Type B pancreatic cell (in vitro differentiated cells): ENCODE measurements around the gene FLCN. TPM values are rescaled to one million over a fixed set of nuclear protein-coding genes. Genes with fewer than 3 reads are reported as not detected.
A peak's percentile ranks its signal among the peaks of the same experiment; 100 is the strongest.
"Not testable (repeated sequence)": the region's sequence is repeated elsewhere in the genome, so short reads cannot be mapped to it uniquely, and the experiment has no call there.

Source experiments
- DNase-seq: peaks from one replicate; pipeline ENCODE4 v3.0.0; 2021; ENCODE audit warnings: mixed read lengths; ENCODE audit not compliant: unreplicated experiment; ENCODE audit errors: extremely low spot score
- H3K27ac Mint-ChIP-seq: 2 replicates; pipeline ENCODE4 v1.8.0; 2021; ENCODE audit warnings: mild to moderate bottlenecking, mixed read lengths
- H3K27me3 Mint-ChIP-seq: 2 replicates; pipeline ENCODE4 v1.8.0; 2021; ENCODE audit warnings: mixed read lengths
- H3K36me3 Mint-ChIP-seq: 2 replicates; pipeline ENCODE4 v1.8.0; 2021; ENCODE audit warnings: mixed read lengths
- H3K4me1 Mint-ChIP-seq: one replicate; pipeline ENCODE4 v1.8.0; 2021; ENCODE audit warnings: mixed read lengths; ENCODE audit not compliant: unreplicated experiment
- H3K4me3 Mint-ChIP-seq: 2 replicates; pipeline ENCODE4 v1.8.0; 2021; ENCODE audit warnings: mild to moderate bottlenecking, mixed read lengths
- H3K9me3 Mint-ChIP-seq: 2 replicates; pipeline ENCODE4 v1.8.0; 2021; ENCODE audit warnings: mixed read lengths
- CTCF ChIP-seq: fragments of 200-600 bp; sonication (generic); conservative IDR thresholded peaks from 2 replicates; pipeline ENCODE4 v1.5.0; 2021; ENCODE audit warnings: antibody characterized with exemption, mild to moderate bottlenecking
- long read RNA-seq: library from polyadenylated mRNA; unstranded; transcript quantifications from one replicate; pipeline ENCODE4 v2.0.0, GENCODE V29; 2020
- total RNA-seq: library from RNA; stranded (reverse); gene quantifications from 2 replicates; pipeline ENCODE4 v1.2.1, GENCODE V29; 2021; ENCODE audit warnings: low replicate concordance

The FLCN gene
- total RNA-seq, result 55.8 and 60.9 TPM in 2 replicates
- long read RNA-seq, transcript FLCN-203 (8 exons, 1,692 nt), result major isoform, 6 of 13 reads
- long read RNA-seq, partial matches to known transcripts, result 1 of 13 reads
- long read RNA-seq, other reads (novel, unspliced or antisense), result 4 of 13 reads

GRCh38 chr17:17237026-17237799 is at the start of gene FLCN:
TSS of gene FLCN (minus strand) at chr17:17237168. CDS start at chr17:17228137, 9,031 bp downstream.
- no peaks in the 10 kb centered on the region for H3K27me3 Mint-ChIP-seq
- peak within 1 kb of the TSS; percentile 99 for H3K27ac Mint-ChIP-seq
- DNase-seq, result peak; percentile 83
- no peaks in the 10 kb centered on the region for H3K36me3 Mint-ChIP-seq
- H3K9me3 Mint-ChIP-seq, result no peaks in the 10 kb centered on the region
- peaks cover 16% of the 10 kb centered on the region for H3K4me1 Mint-ChIP-seq
- peak within 1 kb of the TSS; percentile 99 for H3K4me3 Mint-ChIP-seq
- no peak for TF ChIP-seq CTCF

GRCh38 chr17:17285951-17286350 is 49.0 kb upstream of the FLCN start:
- Mint-ChIP-seq H3K4me3 (no peak overlapping the region), H3K36me3 (no peaks in the 10 kb centered on the region), H3K27ac (no peak overlapping the region), H3K4me1 (peaks cover 13% of the 10 kb centered on the region), H3K9me3 (no peaks in the 10 kb centered on the region), H3K27me3 (peaks cover 3% of the 10 kb centered on the region)
- DNase-seq, result no peak
- no peak for TF ChIP-seq CTCF

- TF ChIP-seq CTCF, result no peak
- peaks cover 3% of the 10 kb centered on the region for H3K27me3 Mint-ChIP-seq
Measured at GRCh38 chr17:17280613-17281549, 43.9 kb upstream of the FLCN start, which contains the start of gene COPS3. TSS of gene COPS3 (minus strand) at chr17:17281246. CDS start at chr17:17281186, 60 bp downstream.

GRCh38 chr17:17279316-17279715 is 42.3 kb upstream of the FLCN start:
- no peak for DNase-seq
- Mint-ChIP-seq H3K36me3 (peaks cover 8% of the 10 kb centered on the region), H3K4me1 (peaks cover 27% of the 10 kb centered on the region), H3K27me3 (peaks cover 3% of the 10 kb centered on the region), H3K9me3 (no peaks in the 10 kb centered on the region), H3K4me3 (peak overlapping the region; percentile 92), H3K27ac (peak overlapping the region; percentile 51)
- TF ChIP-seq CTCF, result no peak

More at GRCh38 chr17:17280613-17281549, 43.9 kb upstream of the FLCN start, which contains the start of gene COPS3:
- H3K9me3 Mint-ChIP-seq, result no peaks in the 10 kb centered on the region
- peak within 1 kb of the TSS; percentile 96 for H3K27ac Mint-ChIP-seq
- DNase-seq, result peak; percentile 96
- peak within 1 kb of the TSS; percentile 92 for H3K4me3 Mint-ChIP-seq
- peaks cover 3% of the 10 kb centered on the region for H3K36me3 Mint-ChIP-seq
- peaks cover 27% of the 10 kb centered on the region for H3K4me1 Mint-ChIP-seq

- H3K4me1 Mint-ChIP-seq, result peaks cover 26% of the 10 kb centered on the region
- H3K27me3 Mint-ChIP-seq, H3K4me3 Mint-ChIP-seq, H3K9me3 Mint-ChIP-seq, DNase-seq, H3K27ac Mint-ChIP-seq: not testable (repeated sequence)
- H3K36me3 Mint-ChIP-seq, result peaks cover 12% of the 10 kb centered on the region
Measured at GRCh38 chr17:17277431-17277830, 40.5 kb upstream of the FLCN start.
